RCC 7860 (cell line): ENCODE measurements around the gene PREX1.
"Not testable (repeated sequence)": the region's sequence is repeated elsewhere in the genome, so short reads cannot be mapped to it uniquely, and the experiment has no call there.

Experiments used
- DNase-seq: peaks from one replicate; pipeline ENCODE4 v3.0.0-alpha.2; 2015; ENCODE audit warnings: low spot score
- FAIRE-seq: peaks from 2 replicates; lab custom pipeline; 2012; peaks lifted over from hg19 to GRCh38; lab: Jason Lieb, UNC

Gene PREX1

GRCh38 chr20:48827855-48828733, at the start of gene PREX1:
Gene PREX1, minus strand, starts transcription at chr20:48827999. Its CDS starts 139 bp downstream, at chr20:48827860.
- no peak for DNase-seq

GRCh38 chr20:48877304-48877703, 49.5 kb upstream of the PREX1 start:
- no peak for FAIRE-seq
- no peak for DNase-seq

More at GRCh38 chr20:48827855-48828733, at the start of gene PREX1:
- no peak for FAIRE-seq

GRCh38 chr20:48875914-48876240, 48.1 kb upstream of the PREX1 start:
- no peak for DNase-seq
- no peak for FAIRE-seq

GRCh38 chr20:48875233-48875913, 47.6 kb upstream of the PREX1 start:
- FAIRE-seq (no peak), DNase-seq (no peak)

GRCh38 chr20:48869442-48869841, 41.6 kb upstream of the PREX1 start:
- FAIRE-seq, DNase-seq: not testable (repeated sequence)

- no peak for DNase-seq
- FAIRE-seq, result no peak
These were observed 39.1 kb upstream of the PREX1 start for GRCh38 chr20:48866936-48867335.

- DNase-seq, result no peak
- no peak for FAIRE-seq
These were observed 37.0 kb upstream of the PREX1 start for GRCh38 chr20:48864738-48865318.

GRCh38 chr20:48864254-48864653, 36.5 kb upstream of the PREX1 start:
- DNase-seq (no peak), FAIRE-seq (no peak)

GRCh38 chr20:48862279-48862678, 34.5 kb upstream of the PREX1 start:
- FAIRE-seq (no peak), DNase-seq (no peak)

GRCh38 chr20:48861444-48861843, 33.6 kb upstream of the PREX1 start:
- FAIRE-seq, result no peak
- no peak for DNase-seq

GRCh38 chr20:48858075-48858790, 30.4 kb upstream of the PREX1 start:
- FAIRE-seq (no peak), DNase-seq (no peak)

GRCh38 chr20:48856130-48856529, 28.3 kb upstream of the PREX1 start:
- no peak for DNase-seq
- no peak for FAIRE-seq

GRCh38 chr20:48855046-48855445, 27.2 kb upstream of the PREX1 start:
- DNase-seq, result no peak
- FAIRE-seq, result no peak

- FAIRE-seq, result no peak
- no peak for DNase-seq
These were observed 24.8 kb upstream of the PREX1 start for GRCh38 chr20:48852609-48853008.

GRCh38 chr20:48851579-48851978, 23.8 kb upstream of the PREX1 start:
- DNase-seq, result no peak
- no peak for FAIRE-seq

- DNase-seq (no peak), FAIRE-seq (no peak)
These were observed 23.1 kb upstream of the PREX1 start for GRCh38 chr20:48850977-48851299.

GRCh38 chr20:48850257-48850976, 22.6 kb upstream of the PREX1 start:
- FAIRE-seq (no peak), DNase-seq (no peak)

GRCh38 chr20:48849779-48850178, 22.0 kb upstream of the PREX1 start:
- no peak for FAIRE-seq

GRCh38 chr20:48849299-48849698, 21.5 kb upstream of the PREX1 start:
- DNase-seq (no peak), FAIRE-seq (no peak)

More at GRCh38 chr20:48849779-48850178, 22.0 kb upstream of the PREX1 start:
- no peak for DNase-seq

- FAIRE-seq (no peak), DNase-seq (no peak)
These were observed 19.9 kb upstream of the PREX1 start for GRCh38 chr20:48847498-48848205.
